CD4-positive, alpha-beta T cell treated with Interleukin-15 for 1 hour (primary cell): Measurements from ENCODE around the gene PPP2R2C.

ENCODE experiments used
- DNase-seq: peaks from one replicate; pipeline ENCODE4 v3.0.0-alpha.2; 2020

Gene PPP2R2C

DNA sequence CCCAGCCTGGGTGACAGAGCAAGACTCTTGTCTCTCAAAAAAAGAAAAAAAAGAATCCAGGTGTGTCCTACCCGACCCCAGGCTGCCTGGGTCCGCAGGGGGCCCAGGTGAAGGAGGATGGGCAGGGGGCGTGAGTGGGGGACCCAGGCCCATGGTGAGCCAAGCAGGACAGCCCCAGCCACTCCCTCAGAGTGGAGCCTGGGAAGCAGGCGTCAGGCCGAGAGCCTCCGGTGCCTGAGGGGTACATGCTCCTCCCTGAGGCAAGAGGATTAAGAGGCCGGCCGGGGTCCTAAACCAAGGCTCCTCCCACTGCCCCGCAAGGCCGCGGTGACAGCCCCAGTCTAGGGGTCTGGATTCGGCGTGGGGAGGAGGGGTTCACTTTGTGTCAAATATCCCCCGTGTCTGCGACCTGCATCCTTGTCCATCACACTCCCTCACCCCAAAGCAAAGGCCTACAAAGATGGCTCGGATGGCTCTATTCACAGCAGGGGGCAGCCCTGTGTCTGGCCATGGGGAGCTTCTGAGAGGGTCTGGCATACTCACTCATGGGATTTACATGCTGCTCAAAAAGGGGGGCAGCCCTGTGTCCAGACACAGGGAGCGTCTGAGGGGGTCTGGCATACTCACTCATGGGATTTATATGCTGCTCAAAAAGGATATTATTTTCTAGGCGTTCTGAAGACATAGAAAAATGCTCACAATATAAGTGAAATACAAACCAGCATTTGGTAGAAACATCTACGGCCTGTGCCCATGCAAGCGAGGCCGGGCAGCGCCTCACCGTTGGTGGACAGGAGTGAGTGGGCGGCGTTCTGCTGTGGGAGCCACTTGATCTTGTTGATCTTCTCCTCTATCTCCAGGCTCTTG is 94.6 kb downstream of the PPP2R2C start:
- DNase-seq, result no peak

DNA sequence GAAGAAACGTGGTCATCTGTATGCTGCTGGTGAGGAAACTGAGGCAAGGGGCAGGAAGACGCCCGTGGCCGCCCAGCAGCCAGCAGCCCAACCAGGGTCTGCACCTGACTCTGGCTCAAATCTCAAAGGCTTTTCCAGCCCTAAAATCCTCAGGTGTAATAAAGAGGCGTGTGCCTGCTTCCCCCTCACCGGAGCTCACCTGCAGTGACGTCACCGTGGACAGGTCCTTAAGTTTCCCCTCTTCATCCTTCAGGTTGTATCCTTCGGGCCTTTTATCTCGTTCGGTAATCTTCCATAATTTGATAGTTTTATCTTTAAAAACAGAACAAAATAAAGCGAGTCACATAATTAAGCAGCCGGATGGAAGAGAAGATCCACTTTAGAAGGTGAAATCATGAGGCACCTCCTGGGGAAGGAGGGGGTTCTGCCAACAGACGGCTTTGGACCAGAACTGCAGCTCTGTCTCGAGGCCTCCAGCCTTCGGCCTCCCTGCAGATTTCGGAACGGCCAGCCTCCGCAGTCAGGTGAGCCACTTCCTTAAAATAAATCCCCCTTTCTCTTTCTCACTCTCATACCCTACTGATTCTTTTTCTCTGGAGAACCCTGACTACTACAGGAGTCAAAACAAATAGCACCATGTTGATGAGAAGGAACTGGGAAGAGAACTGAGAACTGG is 96.7 kb downstream of the PPP2R2C start:
- no peak for DNase-seq

DNA sequence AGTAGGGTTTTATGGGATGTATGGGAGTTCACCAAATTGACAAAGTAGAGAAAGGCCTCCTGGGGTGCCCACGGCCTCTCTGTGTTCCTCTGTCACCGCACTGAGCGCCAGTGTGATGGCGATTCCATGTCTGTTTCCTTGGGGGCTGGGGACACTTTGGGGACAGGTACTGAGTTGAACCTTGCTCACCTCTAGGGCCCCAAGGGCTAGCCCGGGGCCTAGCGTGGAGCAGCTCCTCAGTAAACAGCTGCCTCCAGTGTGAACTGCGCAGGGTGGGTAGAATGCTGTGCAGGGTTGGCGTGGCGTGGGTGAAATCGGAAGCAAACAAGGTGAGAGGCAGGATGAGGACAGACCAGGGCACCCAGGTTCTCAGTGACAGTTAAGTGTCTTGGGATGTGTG is 97.8 kb downstream of the PPP2R2C start:
- DNase-seq, result no peak

GRCh38 chr4:6373541-6374410 is 98.6 kb downstream of the PPP2R2C start:
- DNase-seq, result no peak

DNA sequence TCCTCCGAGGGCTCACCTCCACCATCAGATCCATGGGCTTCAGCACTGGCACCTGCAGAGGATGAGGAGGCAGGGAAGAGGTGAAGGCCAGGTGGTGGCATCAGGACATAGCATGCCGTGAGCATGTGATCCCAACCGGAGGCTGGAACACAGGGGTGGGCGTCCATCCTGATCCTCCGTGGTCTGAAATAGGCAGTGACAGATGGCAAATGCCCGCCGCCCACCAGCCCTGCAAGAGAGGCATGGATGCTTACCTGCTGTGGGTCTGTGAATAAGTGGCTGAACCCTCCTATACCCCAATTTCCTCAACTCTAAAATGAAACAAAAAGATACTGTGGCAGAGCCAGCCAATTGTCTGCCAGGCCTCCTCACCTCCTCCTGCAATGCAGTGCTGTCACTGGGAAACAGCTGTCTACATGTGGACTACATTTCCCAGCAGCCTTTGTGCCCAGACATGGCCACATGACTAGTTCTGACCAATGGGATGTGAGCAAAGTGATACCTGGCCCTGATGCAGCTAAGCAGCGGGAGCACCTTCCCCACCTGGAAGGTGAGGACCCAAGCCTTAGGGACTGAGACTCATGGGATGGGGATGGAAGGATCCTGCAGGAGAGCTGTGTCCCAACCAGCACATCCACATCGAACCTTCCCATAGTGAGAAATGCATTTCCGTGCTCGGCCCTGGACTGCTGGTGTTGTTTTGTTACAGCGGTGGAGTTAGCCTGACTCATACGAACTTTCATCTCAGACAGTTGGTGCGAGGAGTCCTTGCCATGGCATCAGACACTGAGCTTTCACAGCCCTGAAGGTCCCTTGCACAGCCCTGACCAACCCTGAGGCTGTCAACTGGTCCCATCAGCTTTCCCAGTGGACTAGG is 99.5 kb downstream of the PPP2R2C start:
- no peak for DNase-seq

DNA sequence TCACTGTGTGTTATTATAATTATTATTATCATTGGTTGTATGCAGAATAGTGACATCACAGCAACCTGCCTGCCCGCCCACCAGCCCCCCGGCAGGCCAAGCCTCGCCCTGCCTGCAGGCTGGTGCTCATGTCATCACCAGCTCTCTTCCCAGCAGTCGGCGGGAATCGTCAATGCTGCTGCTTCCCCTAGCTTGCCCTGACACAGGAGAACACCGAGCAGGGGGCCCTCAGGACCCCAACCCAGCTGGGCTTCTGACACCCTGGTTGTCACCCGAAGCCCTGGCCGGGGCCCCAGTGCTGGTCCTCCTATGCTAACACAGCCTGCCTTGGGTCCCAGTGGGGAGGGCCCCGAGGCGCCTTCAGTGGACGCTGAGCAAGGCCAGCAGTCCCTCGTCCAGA is 100.6 kb downstream of the PPP2R2C start:
- no peak for DNase-seq

DNA sequence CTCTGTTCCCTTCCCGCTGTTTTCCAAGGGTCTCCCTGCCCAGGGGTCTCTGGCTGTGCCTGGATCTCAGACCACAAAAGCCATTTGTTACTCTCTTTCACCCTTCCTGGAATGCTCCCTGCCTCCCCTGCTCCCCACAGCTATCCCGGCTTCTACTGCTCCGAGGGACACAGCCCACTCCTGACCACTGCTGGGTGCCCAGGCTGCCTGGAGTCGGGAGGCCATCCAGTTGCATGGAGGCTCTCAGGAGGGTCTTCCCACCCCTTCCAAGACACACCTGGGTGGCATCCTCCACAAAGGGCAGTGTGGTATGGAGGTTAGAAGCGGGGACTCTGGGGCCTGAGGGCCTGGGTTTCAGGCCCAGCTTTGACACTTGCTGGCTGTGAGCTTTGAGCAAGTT is 101.1 kb downstream of the PPP2R2C start:
- DNase-seq, result no peak

DNA sequence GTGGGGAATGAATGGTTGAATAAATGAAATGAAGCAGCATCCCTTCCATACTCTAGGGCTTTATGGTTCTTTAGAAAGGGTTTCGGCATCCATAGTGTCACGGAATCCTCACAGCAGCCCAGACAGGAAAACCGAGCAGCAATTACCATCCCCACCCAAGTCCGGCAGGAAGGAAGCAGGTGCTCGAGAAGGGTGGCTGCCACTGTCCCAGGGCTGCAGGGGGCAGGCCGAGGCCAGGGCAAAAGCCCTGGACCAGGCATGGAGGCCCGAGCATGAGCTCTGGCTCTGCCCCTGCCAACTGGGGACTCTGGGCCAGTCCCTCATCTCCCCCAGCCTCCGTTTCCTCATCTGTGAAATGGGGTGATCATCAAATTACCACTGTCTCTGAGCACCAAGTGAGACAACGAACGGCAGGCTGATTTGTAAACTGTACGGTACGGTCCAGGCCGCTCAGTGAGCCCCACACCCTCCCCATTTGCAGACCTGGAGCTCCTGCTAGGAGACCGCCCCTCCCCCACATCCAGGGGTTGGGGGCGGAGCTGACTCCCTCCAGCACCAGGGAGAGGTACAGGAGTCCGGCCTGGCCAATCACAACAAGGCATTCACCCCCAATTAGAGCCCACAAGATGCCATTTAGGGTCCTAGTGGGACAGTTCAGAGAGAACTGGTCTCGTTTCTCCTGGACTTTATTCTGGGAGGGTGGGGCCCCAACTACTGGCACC is 102.3 kb downstream of the PPP2R2C start:
- DNase-seq, result no peak

DNA sequence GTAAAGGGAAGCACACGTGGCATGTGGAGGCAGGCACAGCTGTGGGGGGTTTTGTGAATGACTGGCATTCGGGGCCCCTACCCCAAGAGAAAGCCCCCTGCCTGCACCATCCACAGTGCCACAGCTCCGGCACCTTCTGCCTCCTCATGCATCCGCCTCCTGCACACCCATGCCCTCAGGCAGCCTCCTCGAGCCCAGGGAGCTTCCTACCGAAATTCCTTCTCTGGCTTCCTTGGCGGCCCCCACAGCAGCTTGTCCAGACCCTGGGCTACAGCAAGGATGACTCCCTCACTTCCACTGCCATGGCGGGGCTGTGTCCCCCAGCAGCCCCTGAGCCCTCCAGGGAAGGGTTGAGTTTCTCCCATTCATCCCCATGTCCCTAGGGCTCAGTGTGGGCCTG is 102.9 kb downstream of the PPP2R2C start:
- DNase-seq, result no peak

DNA sequence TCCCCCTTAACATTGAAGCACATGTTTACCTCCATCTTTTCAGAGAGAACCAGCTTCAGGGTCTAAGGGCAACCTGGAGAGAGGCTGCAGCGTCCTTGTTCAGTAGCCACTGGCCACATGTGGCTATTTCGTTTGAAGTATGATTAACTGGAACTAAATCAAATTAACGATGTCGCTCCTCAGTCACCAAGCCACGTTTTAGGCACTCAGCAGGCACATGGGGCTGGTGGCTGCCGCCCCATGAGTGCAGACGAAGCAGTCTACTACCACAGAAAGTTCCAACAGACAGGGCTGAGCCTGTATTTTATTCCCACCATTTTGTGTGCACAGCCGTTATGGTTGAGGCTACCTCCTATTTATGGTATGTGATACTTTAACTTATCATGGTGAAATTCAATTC is 103.4 kb downstream of the PPP2R2C start:
- no peak for DNase-seq

DNA sequence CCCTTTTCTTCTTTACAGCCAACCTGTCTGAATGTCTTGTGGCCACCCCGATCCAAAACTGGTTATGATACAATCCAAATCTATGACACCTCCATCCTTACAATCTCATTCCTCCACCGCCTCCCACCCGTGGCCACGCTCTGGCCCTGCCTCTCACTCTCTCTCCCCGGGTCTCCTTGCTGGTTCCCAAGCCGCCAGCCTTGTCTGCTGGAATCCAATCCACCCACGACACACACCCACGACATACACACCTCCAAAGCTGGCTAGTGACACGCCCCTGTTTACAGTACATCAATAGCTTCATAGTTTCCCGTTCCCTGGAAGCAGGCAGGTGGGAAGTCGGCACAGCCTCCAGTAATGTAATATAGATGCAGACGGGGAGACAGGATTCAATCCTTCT is 103.8 kb downstream of the PPP2R2C start:
- no peak for DNase-seq

- DNase-seq, result no peak
Measured at GRCh38 chr4:6368096-6368495, 104.3 kb downstream of the PPP2R2C start.

GRCh38 chr4:6367371-6367851 is 105.0 kb downstream of the PPP2R2C start:
- DNase-seq, result no peak

GRCh38 chr4:6366581-6366980 is 105.8 kb downstream of the PPP2R2C start:
- DNase-seq, result no peak

DNA sequence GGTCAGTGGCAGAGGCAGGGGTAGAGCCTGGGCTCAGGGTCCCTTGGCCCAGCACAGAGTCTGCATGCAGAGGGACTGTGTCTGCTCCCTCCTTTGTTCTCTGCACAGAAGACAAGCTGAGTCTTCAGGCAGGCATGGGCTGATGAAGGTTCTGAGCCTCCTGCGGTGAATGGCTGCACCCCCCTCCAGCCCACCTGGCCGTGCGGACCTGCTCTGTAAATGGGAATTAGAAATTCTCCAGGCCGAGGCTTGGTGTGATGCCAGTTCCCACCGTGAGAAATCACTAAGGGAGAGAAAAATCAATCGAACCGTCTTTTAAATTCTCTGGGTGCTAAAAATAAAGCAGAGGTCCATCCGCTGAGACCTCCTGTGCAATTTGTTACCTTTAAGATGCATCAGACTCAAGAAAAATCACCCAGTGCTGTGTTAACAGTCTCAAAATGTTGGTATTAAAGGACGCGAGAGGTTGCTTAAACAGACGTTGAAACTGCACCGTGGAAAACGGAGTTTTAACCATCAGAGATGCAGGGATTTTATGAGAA is 106.8 kb downstream of the PPP2R2C start:
- DNase-seq, result no peak

DNA sequence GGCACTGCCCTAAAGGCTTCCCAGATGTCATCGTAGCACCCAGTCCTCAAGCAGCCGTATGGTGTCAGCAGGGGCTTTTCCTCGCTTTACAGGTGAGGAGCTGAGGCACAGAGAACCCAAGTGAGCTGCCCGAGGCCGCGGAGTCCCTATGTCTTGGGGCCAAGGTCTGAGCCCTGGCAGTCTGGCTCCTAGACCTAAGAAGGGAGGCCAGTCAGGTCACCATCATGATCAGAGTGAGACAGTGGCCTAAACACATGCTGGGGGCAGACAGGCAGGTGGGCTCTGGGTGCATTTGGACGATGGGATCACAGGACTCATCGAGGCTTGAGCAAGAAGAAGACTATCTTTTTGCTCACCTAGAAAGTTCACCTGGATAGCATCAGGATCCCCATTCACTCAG is 107.8 kb downstream of the PPP2R2C start:
- no peak for DNase-seq

GRCh38 chr4:6364146-6364545 is 108.3 kb downstream of the PPP2R2C start:
- DNase-seq, result no peak

- no peak for DNase-seq
Measured at GRCh38 chr4:6362896-6363295, 109.5 kb downstream of the PPP2R2C start.

DNA sequence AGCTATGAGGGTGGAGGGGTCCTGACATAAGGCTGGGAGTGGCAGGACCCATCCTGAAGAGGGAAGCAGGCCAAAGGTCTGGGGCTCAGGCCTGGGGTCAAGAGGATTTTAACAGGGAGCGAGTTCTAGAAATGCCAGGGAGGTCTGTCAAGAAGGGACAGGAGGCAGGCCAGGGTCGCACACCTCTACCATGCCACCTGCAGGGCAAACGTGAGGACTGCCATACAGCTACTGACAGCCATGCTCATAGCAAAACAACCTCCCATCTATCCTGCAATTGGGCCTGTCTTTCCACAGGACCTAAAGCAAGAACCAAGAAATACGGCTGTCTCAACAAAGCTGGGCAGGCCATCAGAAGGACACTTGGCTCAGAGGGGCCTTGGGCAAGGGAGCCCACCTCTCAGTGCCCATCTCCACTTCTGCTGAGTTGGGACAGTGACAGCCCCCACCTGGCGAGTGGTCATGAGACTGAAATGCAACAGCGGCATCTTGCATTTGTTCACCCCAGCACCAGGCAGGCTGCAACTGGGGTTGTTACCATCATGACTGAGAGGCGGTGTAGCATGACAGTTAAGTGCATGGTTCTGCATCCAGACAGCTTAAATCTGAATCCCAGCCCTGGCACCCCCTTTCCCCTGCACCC is 110.0 kb downstream of the PPP2R2C start:
- no peak for DNase-seq

DNA sequence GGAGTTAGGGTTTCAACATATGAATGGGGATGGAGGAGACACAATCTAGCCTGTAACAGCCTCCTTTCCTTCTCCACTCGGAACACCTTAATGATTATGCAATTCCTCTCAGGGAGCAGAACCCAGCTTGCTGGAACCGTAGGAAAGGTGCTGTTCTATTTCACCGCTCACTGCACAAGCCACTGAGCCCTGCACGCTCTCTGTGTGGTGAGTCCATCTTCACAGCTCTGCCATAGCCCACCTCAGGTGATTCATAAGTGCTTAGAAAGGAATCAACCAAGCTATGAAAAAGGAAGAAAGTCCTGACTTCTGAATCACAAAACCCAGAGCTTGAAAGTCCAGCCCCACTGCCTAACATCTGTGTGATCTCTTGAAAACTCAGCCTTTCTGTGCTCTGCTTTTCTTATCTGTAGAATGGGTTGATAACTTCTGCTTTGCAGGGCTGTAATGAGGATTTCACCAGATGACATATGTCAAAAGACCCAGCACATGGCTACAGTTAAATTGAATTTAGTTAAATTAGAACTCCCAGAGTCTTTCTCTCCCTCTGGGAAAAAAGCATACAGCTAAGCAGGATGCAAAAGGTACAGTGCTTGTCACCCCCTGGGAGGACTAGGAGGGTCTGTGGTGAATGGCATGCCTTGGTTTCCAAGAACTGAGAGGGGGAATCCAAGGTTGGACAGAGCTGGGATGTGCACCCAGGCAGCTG is 111.2 kb downstream of the PPP2R2C start:
- DNase-seq, result no peak
